Kidney (tissue), 14 donors: ENCODE measurements around the gene TENT4A. TPM values are rescaled to one million over a fixed set of nuclear protein-coding genes. Genes with fewer than 3 reads are reported as not detected.

Experiments used
- DNase-seq, 5 donors: peaks; one replicate each; pipeline ENCODE4 v3.0.0-alpha.2; 2013 to 2020
- FAIRE-seq: peaks from 2 replicates; lab custom pipeline; 2012; peaks lifted over from hg19 to GRCh38; lab: Jason Lieb, UNC
- H3K27ac ChIP-seq, 2 donors: one replicate each; pipeline ENCODE4 v1.7.0; 2013; ENCODE audit warnings: low read depth in 2 of 2, low read length in 2 of 2, inconsistent platforms in 1 of 2
- H3K27me3 ChIP-seq: one replicate; pipeline ENCODE4 v1.7.1; 2013; ENCODE audit warnings: low read length, inconsistent platforms; ENCODE audit not compliant: control insufficient read depth, insufficient read depth
- H3K36me3 ChIP-seq, 3 donors: one replicate each; pipeline versions ENCODE4 v1.7.0 to v1.7.1; 2013; ENCODE audit warnings: low read length in 3 of 3, control low read depth in 1 of 3, inconsistent platforms in 1 of 3; ENCODE audit not compliant: insufficient read depth in 3 of 3, control insufficient read depth in 2 of 3
- H3K4me1 ChIP-seq, 3 donors: one replicate each; pipeline versions ENCODE4 v1.7.0 to v1.7.1; 2013; ENCODE audit warnings: low read length in 3 of 3, inconsistent platforms in 1 of 3, low read depth in 1 of 3; ENCODE audit not compliant: control insufficient read depth in 2 of 3, insufficient read depth in 2 of 3
- H3K4me3 ChIP-seq, 3 donors: one replicate each; pipeline versions ENCODE4 v1.7.0 to v1.8.1; 2013; ENCODE audit warnings: low read length in 3 of 3, control low read depth in 1 of 3, inconsistent platforms in 1 of 3
- H3K9ac ChIP-seq, 3 donors: one replicate each; pipeline versions ENCODE4 v1.7.0 to v1.7.1; 2013; ENCODE audit warnings: low read length in 3 of 3, control low read depth in 1 of 3, inconsistent platforms in 1 of 3
- H3K9me3 ChIP-seq, 3 donors: one replicate each; pipeline versions ENCODE4 v1.7.0 to v1.7.1; 2013; ENCODE audit warnings: low read length in 3 of 3, control low read depth in 1 of 3, inconsistent platforms in 1 of 3; ENCODE audit not compliant: control insufficient read depth in 2 of 3, insufficient read depth in 1 of 3
- intact Hi-C: fragments of 100-400 bp; cut with DNase I; formaldehyde crosslinking; loops from one replicate; pipeline ENCODE4 v1.11.1; 2022
- polyA plus RNA-seq: library from polyadenylated mRNA; stranded (reverse); fragments of 350-450 nt; fragmentation: Illumina TruSeq; extraction: RNeasy Lipid Tissue Mini Kit (QIAGEN cat#74804); gene quantifications from one replicate; pipeline ENCODE4 v1.2.3, GENCODE V29; 2014; ENCODE audit warnings: low read depth, low replicate concordance; ENCODE audit not compliant: insufficient read depth
- total RNA-seq: library from RNA; stranded (reverse); fragmentation: NEBNext Ultra II Directional; extraction: Animal tissue kit (Norgen Biotek cat#: 25700); gene quantifications from one replicate; pipeline ENCODE4 v1.2.1, GENCODE V29; 2021
- TF ChIP-seq, protein P1 (sequence below): IDR thresholded peaks from 3 replicates; pipeline ENCODE4 v1.5.1; 2012; ENCODE audit warnings: mild to moderate bottlenecking, moderate library complexity, borderline replicate concordance; ENCODE audit not compliant: insufficient read depth; ENCODE audit errors: extremely low read depth
- donor health status: control.
- donor health status: control.
- donor health status: control.
- donor health status: control.
- donor health status: control.
- donor health status: DM: yes; HTN: yes; CAD: no.
- donor health status: Normal renal cell carcinoma (clear cell type).

Gene TENT4A
- total and polyA plus RNA-seq, 2 donors from 2014 or later: 4.8 to 22.8 TPM

DNA sequence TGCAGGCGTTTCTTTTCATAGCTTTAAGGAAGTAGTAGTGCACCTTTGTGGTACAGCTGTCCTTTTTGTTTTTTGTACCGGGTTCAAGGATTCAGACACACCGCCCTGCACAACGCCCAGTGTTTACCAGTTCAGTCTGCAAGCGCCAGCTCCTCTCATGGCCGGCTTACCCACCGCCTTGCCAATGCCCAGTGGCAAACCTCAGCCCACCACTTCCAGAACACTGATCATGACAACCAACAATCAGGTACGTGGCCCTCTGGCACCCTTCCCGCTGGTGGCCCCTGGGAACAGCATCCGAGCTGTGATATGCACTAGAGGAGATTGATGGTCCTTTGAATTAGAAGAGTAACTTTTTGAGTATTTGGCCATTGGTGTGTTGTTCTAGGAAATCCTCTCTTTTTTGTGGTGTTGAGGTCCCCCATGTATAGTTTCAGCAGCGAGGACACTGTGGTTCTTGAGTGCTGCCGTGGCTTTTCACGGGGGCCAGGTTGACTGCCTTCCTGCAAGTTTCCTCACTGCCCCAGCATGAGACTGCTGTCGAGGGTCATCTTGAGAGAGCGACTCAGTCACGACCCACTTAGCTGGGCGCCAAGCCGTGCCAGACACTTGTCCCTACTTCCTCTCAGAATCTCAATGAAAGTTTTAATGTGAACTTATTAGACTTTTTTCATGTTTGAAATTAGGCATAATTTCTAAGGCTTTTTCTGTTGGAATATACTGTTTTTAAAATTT is 37.9 kb downstream of the TENT4A start:
- no peak for FAIRE-seq
- DNase-seq: no peak
- Histone ChIP-seq H3K4me3 (no peak overlapping the region), H3K27ac (no peak overlapping the region), H3K4me1 (no peaks in the 10 kb centered on the region), H3K9ac (no peak overlapping the region), H3K9me3 (no peaks in the 10 kb centered on the region), H3K36me3 (peaks cover 3 to 67% (median 51%) of the 10 kb centered on the region in 3 donors), H3K27me3 (no peaks in the 10 kb centered on the region)
- intact Hi-C loops: no loop called here
- TF ChIP-seq, protein P1, sequence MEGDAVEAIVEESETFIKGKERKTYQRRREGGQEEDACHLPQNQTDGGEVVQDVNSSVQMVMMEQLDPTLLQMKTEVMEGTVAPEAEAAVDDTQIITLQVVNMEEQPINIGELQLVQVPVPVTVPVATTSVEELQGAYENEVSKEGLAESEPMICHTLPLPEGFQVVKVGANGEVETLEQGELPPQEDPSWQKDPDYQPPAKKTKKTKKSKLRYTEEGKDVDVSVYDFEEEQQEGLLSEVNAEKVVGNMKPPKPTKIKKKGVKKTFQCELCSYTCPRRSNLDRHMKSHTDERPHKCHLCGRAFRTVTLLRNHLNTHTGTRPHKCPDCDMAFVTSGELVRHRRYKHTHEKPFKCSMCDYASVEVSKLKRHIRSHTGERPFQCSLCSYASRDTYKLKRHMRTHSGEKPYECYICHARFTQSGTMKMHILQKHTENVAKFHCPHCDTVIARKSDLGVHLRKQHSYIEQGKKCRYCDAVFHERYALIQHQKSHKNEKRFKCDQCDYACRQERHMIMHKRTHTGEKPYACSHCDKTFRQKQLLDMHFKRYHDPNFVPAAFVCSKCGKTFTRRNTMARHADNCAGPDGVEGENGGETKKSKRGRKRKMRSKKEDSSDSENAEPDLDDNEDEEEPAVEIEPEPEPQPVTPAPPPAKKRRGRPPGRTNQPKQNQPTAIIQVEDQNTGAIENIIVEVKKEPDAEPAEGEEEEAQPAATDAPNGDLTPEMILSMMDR: no peak

DNA sequence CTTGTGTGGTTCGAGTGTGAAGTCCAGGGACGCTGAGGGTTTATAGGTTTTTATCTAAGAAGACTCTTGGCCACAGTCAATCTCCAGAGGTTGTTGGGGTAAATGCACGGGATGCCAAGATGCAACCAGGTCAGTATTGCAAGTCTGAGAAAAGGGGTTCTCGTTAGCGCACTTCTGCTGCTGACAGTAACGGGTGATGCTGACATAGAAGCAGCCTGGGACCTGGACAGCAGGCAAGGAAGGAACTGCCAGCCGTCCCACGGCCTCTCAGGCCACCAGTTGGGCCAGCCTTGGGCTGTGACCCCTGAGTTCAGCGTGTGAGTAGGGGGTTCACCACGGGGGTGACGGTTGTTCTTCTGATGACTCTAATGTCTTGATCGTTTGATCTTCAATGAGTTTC is 39.0 kb downstream of the TENT4A start:
- DNase-seq (no peak), FAIRE-seq (no peak)
- intact Hi-C loops: no loop called here
- Histone ChIP-seq H3K9me3 (no peaks in the 10 kb centered on the region), H3K36me3 (peaks cover 2 to 78% (median 54%) of the 10 kb centered on the region in 3 donors), H3K27ac (no peak overlapping the region), H3K27me3 (no peaks in the 10 kb centered on the region), H3K9ac (no peak overlapping the region), H3K4me3 (no peak overlapping the region), H3K4me1 (no peaks in the 10 kb centered on the region)
- TF ChIP-seq, protein P1: no peak

DNA sequence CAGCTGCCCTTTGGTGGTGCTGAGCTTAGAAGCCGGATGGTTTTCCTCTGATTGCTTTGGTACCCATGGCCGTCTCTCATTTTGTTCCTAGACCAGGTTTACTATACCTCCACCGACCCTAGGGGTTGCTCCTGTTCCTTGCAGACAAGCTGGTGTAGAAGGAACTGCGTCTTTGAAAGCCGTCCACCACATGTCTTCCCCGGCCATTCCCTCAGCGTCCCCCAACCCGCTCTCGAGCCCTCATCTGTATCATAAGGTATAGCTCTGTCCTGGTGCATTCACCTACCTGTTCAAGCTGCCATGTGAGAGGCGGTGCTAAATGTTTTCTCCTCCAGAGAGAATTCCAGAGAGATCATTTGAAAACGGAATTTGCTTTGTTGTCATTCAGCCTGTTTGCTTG is 39.5 kb downstream of the TENT4A start:
- no peak for FAIRE-seq
- peaks cover 2 to 81% (median 53%) of the 10 kb centered on the region in 3 donors for H3K36me3 ChIP-seq
- DNase-seq: no peak

More for the DNA sequence above, 39.5 kb downstream of the TENT4A start:
- no peaks in the 10 kb centered on the region for H3K27me3 ChIP-seq
- no peak overlapping the region for H3K4me3 ChIP-seq
- H3K9ac ChIP-seq: no peak overlapping the region
- H3K4me1 ChIP-seq: no peaks in the 10 kb centered on the region
- H3K27ac ChIP-seq: no peak overlapping the region
- H3K9me3 ChIP-seq: no peaks in the 10 kb centered on the region
- TF ChIP-seq, protein P1: no peak
- intact Hi-C loops: no loop called here
